ENCODE measurements around the gene HFE.
"Not testable (repeated sequence)": the region's sequence is repeated elsewhere in the genome, so short reads cannot be mapped to it uniquely, and the experiment has no call there.

The HFE gene

GRCh38 chr6:26059941-26060340, 27.3 kb upstream of the HFE start:
- no peak for DNase-seq (ENCODE audit: low read depth)

- DNase-seq (ENCODE audit: low read depth): no peak
Measured at GRCh38 chr6:26064619-26065257, 22.5 kb upstream of the HFE start.

GRCh38 chr6:26065952-26066380, 21.3 kb upstream of the HFE start:
- peak; percentile 33 for DNase-seq (ENCODE audit: low read depth)

GRCh38 chr6:26067367-26067766, 19.9 kb upstream of the HFE start:
- no peak for DNase-seq (ENCODE audit: low read depth)

GRCh38 chr6:26068036-26068435, 19.2 kb upstream of the HFE start:
- no peak for DNase-seq (ENCODE audit: low read depth)

- DNase-seq (ENCODE audit: low read depth): no peak
Measured at GRCh38 chr6:26071135-26071534, 16.1 kb upstream of the HFE start.

- DNase-seq (ENCODE audit: low read depth): no peak
Measured at GRCh38 chr6:26075063-26075717, 12.0 kb upstream of the HFE start.

- DNase-seq (ENCODE audit: low read depth): not testable (repeated sequence)
Measured at GRCh38 chr6:26078066-26078465, 9.2 kb upstream of the HFE start.

GRCh38 chr6:26081096-26081495, 6.1 kb upstream of the HFE start:
- not testable (repeated sequence) for DNase-seq (ENCODE audit: low read depth)

GRCh38 chr6:26086211-26086610, 1.0 kb upstream of the HFE start:
- no peak for DNase-seq (ENCODE audit: low read depth)

- no peak for DNase-seq (ENCODE audit: low read depth)
Measured at GRCh38 chr6:26088344-26088743, 1.1 kb downstream of the HFE start.

GRCh38 chr6:26089272-26089671, 2.0 kb downstream of the HFE start:
- no peak for DNase-seq (ENCODE audit: low read depth)

GRCh38 chr6:26092443-26092842, 5.2 kb downstream of the HFE start:
- no peak for DNase-seq (ENCODE audit: low read depth)

GRCh38 chr6:26094036-26094435, 6.8 kb downstream of the HFE start:
- no peak for DNase-seq (ENCODE audit: low read depth)

GRCh38 chr6:26097268-26097875, 10.1 kb downstream of the HFE start:
- no peak for DNase-seq (ENCODE audit: low read depth)

GRCh38 chr6:26103141-26103769, 16.0 kb downstream of the HFE start:
- DNase-seq (ENCODE audit: low read depth): no peak

- peak; percentile 93 for DNase-seq (ENCODE audit: low read depth)
Measured at GRCh38 chr6:26103770-26104456, 16.7 kb downstream of the HFE start.

GRCh38 chr6:26104457-26105108, 17.4 kb downstream of the HFE start:
- no peak for DNase-seq (ENCODE audit: low read depth)

GRCh38 chr6:26105109-26105730, 18.0 kb downstream of the HFE start:
- no peak for DNase-seq (ENCODE audit: low read depth)

- DNase-seq (ENCODE audit: low read depth): no peak
Measured at GRCh38 chr6:26105842-26106241, 18.6 kb downstream of the HFE start.

GRCh38 chr6:26107935-26108334, 20.7 kb downstream of the HFE start:
- no peak for DNase-seq (ENCODE audit: low read depth)
